B cell (primary cell): ENCODE results near the gene FBXL13. TPM values are rescaled to one million over a fixed set of nuclear protein-coding genes. Genes with fewer than 3 reads are reported as not detected.
"Not testable (repeated sequence)": the region's sequence is repeated elsewhere in the genome, so short reads cannot be mapped to it uniquely, and the experiment has no call there.

Experiments used
- ATAC-seq: fragments of 200-7000 bp; cut with Tn5 transposase; one replicate; pipeline ENCODE4 v1.10.0; 2021; ENCODE audit warnings: low read depth, mild to moderate bottlenecking, moderate number of reproducible peaks, moderate library complexity
- CTCF ChIA-PET: fragments of 350-600 bp; sonication (Branson Sonifier 250); formaldehyde crosslinking; loops from one replicate; lab custom pipeline; 2021; ENCODE audit warnings: antibody characterized with exemption, inconsistent platforms; lab: Charles Lee
- POLR2A ChIA-PET: fragments of 350-600 bp; sonication (Branson Sonifier 250); formaldehyde crosslinking; loops from one replicate; lab custom pipeline; 2021; ENCODE audit warnings: antibody characterized with exemption; lab: Charles Lee
- DNase-seq: peaks from one replicate; pipeline ENCODE4 v3.0.0; 2013
- H2AFZ ChIP-seq: 2 replicates; pipeline ENCODE4 v1.6.1; 2012; ENCODE audit warnings: mild to moderate bottlenecking, low read depth, low read length; ENCODE audit not compliant: insufficient read depth, poor library complexity, severe bottlenecking
- H3K27ac ChIP-seq, 2 donors: 1 replicate in 1 of 2; 2 replicates in 1 of 2; pipeline ENCODE4 v1.5.1; 2012 to 2013; ENCODE audit warnings: low read length in 2 of 2, mild to moderate bottlenecking in 2 of 2, moderate library complexity in 1 of 2
- H3K27me3 ChIP-seq, 4 experiments: fragments of 200-600 bp in 1 of 4; sonication (generic) in 1 of 4; replicated peaks in 1 of 4; 1 replicate in 2 of 4; 2 replicates in 2 of 4; pipeline versions ENCODE4 v1.6.1 to v1.7.0; 2013 to 2016; ENCODE audit warnings: low read length in 3 of 4, mild to moderate bottlenecking in 2 of 4, mixed read lengths in 1 of 4, moderate library complexity in 1 of 4; ENCODE audit not compliant: insufficient read depth in 4 of 4, control insufficient read depth in 3 of 4; ENCODE audit errors: control extremely low read depth in 1 of 4
- H3K36me3 ChIP-seq, 2 experiments: replicated peaks in 1 of 2; 1 replicate in 1 of 2; 2 replicates in 1 of 2; pipeline versions ENCODE4 v1.6.1 to v1.7.1; 2013; ENCODE audit warnings: low read length in 1 of 2; ENCODE audit not compliant: insufficient read depth in 2 of 2, control insufficient read depth in 1 of 2; ENCODE audit errors: control extremely low read depth in 1 of 2, extremely low read depth in 1 of 2
- H3K4me1 ChIP-seq, 2 donors: fragments of 200-600 bp in 1 of 2; sonication (generic) in 1 of 2; 1 replicate in 1 of 2; 2 replicates in 1 of 2; pipeline versions ENCODE4 v1.5.1 to v1.6.1; 2013 to 2017; ENCODE audit warnings: low read length in 2 of 2; ENCODE audit not compliant: control insufficient read depth in 2 of 2, insufficient read depth in 2 of 2
- H3K4me2 ChIP-seq: replicated peaks from 2 replicates; pipeline ENCODE3; 2012; ENCODE audit warnings: mild to moderate bottlenecking, low read depth, low read length; ENCODE audit not compliant: poor library complexity, severe bottlenecking
- H3K4me3 ChIP-seq, 5 experiments: fragments of 200-600 bp in 1 of 5; sonication (generic) in 1 of 5; 1 replicate in 3 of 5; 2 replicates in 2 of 5; pipeline versions ENCODE4 v1.5.1 to v1.7.0; 2011 to 2016; ENCODE audit warnings: low read length in 4 of 5, mild to moderate bottlenecking in 4 of 5, low read depth in 2 of 5, control low read depth in 1 of 5, moderate library complexity in 1 of 5; ENCODE audit not compliant: insufficient read depth in 1 of 5; ENCODE audit errors: control extremely low read depth in 1 of 5, extremely low read depth in 1 of 5
- H3K79me2 ChIP-seq: fragments of 200-600 bp; sonication (generic); one replicate; pipeline ENCODE4 v1.6.0; 2016; ENCODE audit warnings: low read length; ENCODE audit not compliant: control insufficient read depth, insufficient read depth
- H3K9ac ChIP-seq: fragments of 200-600 bp; sonication (generic); 2 replicates; pipeline ENCODE4 v1.6.1; 2017; ENCODE audit warnings: mild to moderate bottlenecking, low read length, moderate library complexity
- H3K9me3 ChIP-seq, 3 donors: one replicate each; pipeline versions ENCODE4 v1.6.1 to v1.7.1; 2013; ENCODE audit warnings: low read length in 2 of 3; ENCODE audit not compliant: control insufficient read depth in 2 of 3, insufficient read depth in 1 of 3; ENCODE audit errors: control extremely low read depth in 1 of 3
- H4K20me1 ChIP-seq: 2 replicates; pipeline ENCODE4 v1.6.0; 2012; ENCODE audit warnings: mild to moderate bottlenecking, low read length; ENCODE audit not compliant: insufficient read depth, control insufficient read depth, poor library complexity, severe bottlenecking
- H3K27ac Mint-ChIP-seq: one replicate; pipeline ENCODE4 v1.8.0; 2021; ENCODE audit warnings: mixed read lengths
- H3K27me3 Mint-ChIP-seq: one replicate; pipeline ENCODE4 v1.8.0; 2021; ENCODE audit warnings: mixed read lengths
- H3K4me1 Mint-ChIP-seq: one replicate; pipeline ENCODE4 v1.8.0; 2021; ENCODE audit warnings: mixed read lengths
- H3K4me3 Mint-ChIP-seq: one replicate; pipeline ENCODE4 v1.8.0; 2021; ENCODE audit warnings: mixed read lengths
- H3K9me3 Mint-ChIP-seq: one replicate; pipeline ENCODE4 v1.8.0; 2022; ENCODE audit warnings: mixed read lengths; ENCODE audit not compliant: insufficient read depth
- EZH2 ChIP-seq: IDR thresholded peaks from 2 replicates; pipeline ENCODE4 v1.6.1; 2012; ENCODE audit warnings: borderline replicate concordance, low read depth, mild to moderate bottlenecking, moderate library complexity, low read length; ENCODE audit not compliant: insufficient read depth, poor library complexity, severe bottlenecking
- WGBS: methylation state at CpG from one replicate; pipeline ENCODE4 v1.1.5; 2013; ENCODE audit warnings: missing lambda C conversion rate; ENCODE audit not compliant: insufficient coverage; 5-methylcytosine and 5-hydroxymethylcytosine counted together
- intact Hi-C: fragments of 100-400 bp; cut with micrococcal nuclease; formaldehyde crosslinking; loops from one replicate; pipeline ENCODE4 v1.10.0; 2022
- polyA plus RNA-seq: library from polyadenylated mRNA; depleted of rRNA; stranded (reverse); fragments of >200 nt; gene quantifications from 2 replicates; pipeline ENCODE4 v1.2.3, GENCODE V29; 2012
- total RNA-seq, 2 donors: library from RNA; stranded (reverse); fragments of 120-200 nt in 1 of 2; gene quantifications; 1 replicate in 1 of 2; 2 replicates in 1 of 2; pipeline versions ENCODE4 v1.2.3 to v1.2.4, GENCODE V29; 2013 to 2022
- TF ChIP-seq, protein P1 (sequence below): fragments of 200-600 bp; IDR thresholded peaks from one replicate; pipeline ENCODE4 v1.8.0; 2022; ENCODE audit warnings: antibody characterized with exemption, mild to moderate bottlenecking

FBXL13 gene
- total and polyA plus RNA-seq, 2 donors (not counting 1 experiment from before 2014, with no cell fraction given): 0.22 to 4.0 TPM

GRCh38 chr7:103058122-103058521 lies 16.5 kb downstream of the FBXL13 start:
- ChIA-PET CTCF (interaction anchor here (0.8 to 1.8 kb wide), 2 partner anchors 13 to 300 kb away, joined by 3 to 8 read pairs; no protein-coding TSS in a partner anchor), POLR2A (no interaction called here)
- H3K36me3 ChIP-seq: no peaks in the 10 kb centered on the region
- H3K79me2 ChIP-seq: no peaks in the 10 kb centered on the region
- H3K4me3 ChIP-seq: no peak overlapping the region
- intact Hi-C loops: no loop called here
- H3K27me3 ChIP-seq: no peaks in the 10 kb centered on the region
- Mint-ChIP-seq H3K9me3 (no peaks in the 10 kb centered on the region), H3K4me3 (no peak overlapping the region), H3K27ac (no peak overlapping the region), H3K27me3 (no peaks in the 10 kb centered on the region), H3K4me1 (no peaks in the 10 kb centered on the region)
- no peak for TF ChIP-seq EZH2
- TF ChIP-seq, protein P1, sequence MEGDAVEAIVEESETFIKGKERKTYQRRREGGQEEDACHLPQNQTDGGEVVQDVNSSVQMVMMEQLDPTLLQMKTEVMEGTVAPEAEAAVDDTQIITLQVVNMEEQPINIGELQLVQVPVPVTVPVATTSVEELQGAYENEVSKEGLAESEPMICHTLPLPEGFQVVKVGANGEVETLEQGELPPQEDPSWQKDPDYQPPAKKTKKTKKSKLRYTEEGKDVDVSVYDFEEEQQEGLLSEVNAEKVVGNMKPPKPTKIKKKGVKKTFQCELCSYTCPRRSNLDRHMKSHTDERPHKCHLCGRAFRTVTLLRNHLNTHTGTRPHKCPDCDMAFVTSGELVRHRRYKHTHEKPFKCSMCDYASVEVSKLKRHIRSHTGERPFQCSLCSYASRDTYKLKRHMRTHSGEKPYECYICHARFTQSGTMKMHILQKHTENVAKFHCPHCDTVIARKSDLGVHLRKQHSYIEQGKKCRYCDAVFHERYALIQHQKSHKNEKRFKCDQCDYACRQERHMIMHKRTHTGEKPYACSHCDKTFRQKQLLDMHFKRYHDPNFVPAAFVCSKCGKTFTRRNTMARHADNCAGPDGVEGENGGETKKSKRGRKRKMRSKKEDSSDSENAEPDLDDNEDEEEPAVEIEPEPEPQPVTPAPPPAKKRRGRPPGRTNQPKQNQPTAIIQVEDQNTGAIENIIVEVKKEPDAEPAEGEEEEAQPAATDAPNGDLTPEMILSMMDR: no peak
- H3K9ac ChIP-seq: no peak overlapping the region
- no peak overlapping the region for H3K4me2 ChIP-seq
- H2AFZ ChIP-seq: no peak overlapping the region
- H3K4me1 ChIP-seq: no peaks in the 10 kb centered on the region
- H4K20me1 ChIP-seq: no peaks in the 10 kb centered on the region
- ATAC-seq (no peak), DNase-seq (no peak)
- no peaks in the 10 kb centered on the region for H3K9me3 ChIP-seq
- no peak overlapping the region for H3K27ac ChIP-seq

GRCh38 chr7:103056006-103056405 lies 18.6 kb downstream of the FBXL13 start:
- H3K27ac Mint-ChIP-seq, H3K36me3 ChIP-seq, POLR2A ChIA-PET, CTCF ChIA-PET, H3K9ac ChIP-seq, H3K9me3 ChIP-seq, intact Hi-C loops, H2AFZ ChIP-seq, H3K27me3 ChIP-seq, H3K4me2 ChIP-seq, DNase-seq, H4K20me1 ChIP-seq, H3K4me3 Mint-ChIP-seq, H3K4me3 ChIP-seq, H3K27me3 Mint-ChIP-seq, ATAC-seq, H3K4me1 ChIP-seq, H3K79me2 ChIP-seq, H3K9me3 Mint-ChIP-seq, H3K27ac ChIP-seq, H3K4me1 Mint-ChIP-seq: not testable (repeated sequence)
- WGBS: no CpG with 5 or more reads among the region's 1 CpG
